ENCODE data around the gene VARS2.

DNA sequence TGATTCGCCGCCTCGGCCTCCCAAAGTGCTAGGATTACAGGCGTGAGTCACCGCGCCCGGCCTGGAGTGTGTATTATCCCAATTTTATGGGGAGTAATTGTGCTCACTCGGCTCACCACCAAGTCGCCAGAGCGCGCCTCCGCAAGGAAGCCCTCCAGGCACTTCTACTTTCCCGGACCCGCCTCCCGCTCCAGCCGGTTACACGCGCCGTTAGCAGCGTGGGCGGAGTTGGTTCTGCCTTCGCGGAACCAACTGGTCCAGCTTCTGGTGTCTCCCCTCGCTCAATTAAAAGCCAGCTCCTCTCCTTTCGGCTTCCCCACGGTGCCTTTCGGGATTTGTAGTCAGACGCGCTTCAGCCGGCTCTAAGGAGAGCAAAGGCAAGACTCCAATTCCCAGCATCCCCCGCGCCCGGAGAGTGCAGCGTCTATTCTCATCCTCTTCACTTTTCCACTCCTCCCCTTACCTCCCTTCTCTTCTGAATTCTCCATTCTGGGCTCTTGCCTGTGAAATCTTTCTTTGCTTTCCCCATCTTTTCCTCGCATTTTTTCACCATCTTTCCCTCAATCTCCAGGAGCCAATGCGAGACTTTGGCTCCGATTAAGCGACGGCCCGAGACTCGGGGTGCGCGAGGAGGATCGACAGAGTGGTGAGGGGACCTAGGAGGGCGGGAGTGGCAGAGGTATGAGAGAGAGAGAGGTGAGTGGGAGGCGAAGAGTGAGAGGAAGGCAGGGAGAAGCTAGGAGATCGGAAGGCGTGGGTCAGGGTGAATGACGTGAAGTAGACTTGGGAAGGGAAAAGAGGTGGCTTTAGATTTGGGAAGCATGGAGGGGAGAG lies 6.1 kb upstream of the VARS2 start, which contains the start of gene GTF2H4:
- TF ChIP-seq EGR2 (tag by site-specific recombination; IDR thresholded peaks at IDR 0.05; ENCODE audit: low read depth) (peak; percentile 93), ZNF366 (tag by site-specific recombination; conservative IDR thresholded peaks at IDR 0.05) (peak; percentile 99), MYNN (tag by site-specific recombination; IDR thresholded peaks at IDR 0.05; ENCODE audit: borderline replicate concordance) (peak; percentile 95), GLI4 (tag by site-specific recombination; IDR thresholded peaks at IDR 0.05) (peak; percentile 95), ZNF658 (tag by site-specific recombination; IDR thresholded peaks at IDR 0.05) (no peak), ZNF335 (tag by site-specific recombination; conservative IDR thresholded peaks at IDR 0.05) (peak; percentile 98)
- TF ChIP-seq, protein P1, sequence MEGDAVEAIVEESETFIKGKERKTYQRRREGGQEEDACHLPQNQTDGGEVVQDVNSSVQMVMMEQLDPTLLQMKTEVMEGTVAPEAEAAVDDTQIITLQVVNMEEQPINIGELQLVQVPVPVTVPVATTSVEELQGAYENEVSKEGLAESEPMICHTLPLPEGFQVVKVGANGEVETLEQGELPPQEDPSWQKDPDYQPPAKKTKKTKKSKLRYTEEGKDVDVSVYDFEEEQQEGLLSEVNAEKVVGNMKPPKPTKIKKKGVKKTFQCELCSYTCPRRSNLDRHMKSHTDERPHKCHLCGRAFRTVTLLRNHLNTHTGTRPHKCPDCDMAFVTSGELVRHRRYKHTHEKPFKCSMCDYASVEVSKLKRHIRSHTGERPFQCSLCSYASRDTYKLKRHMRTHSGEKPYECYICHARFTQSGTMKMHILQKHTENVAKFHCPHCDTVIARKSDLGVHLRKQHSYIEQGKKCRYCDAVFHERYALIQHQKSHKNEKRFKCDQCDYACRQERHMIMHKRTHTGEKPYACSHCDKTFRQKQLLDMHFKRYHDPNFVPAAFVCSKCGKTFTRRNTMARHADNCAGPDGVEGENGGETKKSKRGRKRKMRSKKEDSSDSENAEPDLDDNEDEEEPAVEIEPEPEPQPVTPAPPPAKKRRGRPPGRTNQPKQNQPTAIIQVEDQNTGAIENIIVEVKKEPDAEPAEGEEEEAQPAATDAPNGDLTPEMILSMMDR (tag by site-specific recombination; IDR thresholded peaks at IDR 0.05) = peak; percentile 52; the same call in 1 of the 2 replicates
